ENCODE results near the gene FXYD2.

FXYD2 gene

GRCh38 chr11:117857734-117858414 lies 33.3 kb upstream of the FXYD2 start:
- no peak for DNase-seq (ENCODE audit: low read depth)

GRCh38 chr11:117855912-117856651 lies 31.5 kb upstream of the FXYD2 start:
- no peak for DNase-seq (ENCODE audit: low read depth)

GRCh38 chr11:117855186-117855845 lies 30.8 kb upstream of the FXYD2 start:
- DNase-seq (ENCODE audit: low read depth): no peak

GRCh38 chr11:117852309-117852708 lies 27.8 kb upstream of the FXYD2 start:
- DNase-seq (ENCODE audit: low read depth): no peak

GRCh38 chr11:117851852-117852251 lies 27.3 kb upstream of the FXYD2 start:
- DNase-seq (ENCODE audit: low read depth): no peak

GRCh38 chr11:117851106-117851505 lies 26.6 kb upstream of the FXYD2 start:
- DNase-seq (ENCODE audit: low read depth): no peak

GRCh38 chr11:117849781-117850414 lies 25.4 kb upstream of the FXYD2 start:
- no peak for DNase-seq (ENCODE audit: low read depth)

- peak; percentile 21 for DNase-seq (ENCODE audit: low read depth)
Measured at GRCh38 chr11:117843666-117844484, 19.3 kb upstream of the FXYD2 start.

- DNase-seq (ENCODE audit: low read depth): no peak
Measured at GRCh38 chr11:117842131-117842941, 17.8 kb upstream of the FXYD2 start.

- DNase-seq (ENCODE audit: low read depth): no peak
Measured at GRCh38 chr11:117841551-117842031, 17.0 kb upstream of the FXYD2 start.

- no peak for DNase-seq (ENCODE audit: low read depth)
Measured at GRCh38 chr11:117840881-117841550, 16.5 kb upstream of the FXYD2 start.

GRCh38 chr11:117839936-117840813 lies 15.6 kb upstream of the FXYD2 start:
- no peak for DNase-seq (ENCODE audit: low read depth)

GRCh38 chr11:117839380-117839881 lies 14.9 kb upstream of the FXYD2 start:
- DNase-seq (ENCODE audit: low read depth): no peak

GRCh38 chr11:117838901-117839300 lies 14.4 kb upstream of the FXYD2 start:
- DNase-seq (ENCODE audit: low read depth): no peak

- DNase-seq (ENCODE audit: low read depth): no peak
Measured at GRCh38 chr11:117837791-117838190, 13.2 kb upstream of the FXYD2 start.

- DNase-seq (ENCODE audit: low read depth): no peak
Measured at GRCh38 chr11:117837070-117837776, 12.7 kb upstream of the FXYD2 start.

- no peak for DNase-seq (ENCODE audit: low read depth)
Measured at GRCh38 chr11:117836077-117836960, 11.8 kb upstream of the FXYD2 start.
